Activated CD4-positive, alpha-beta T cell treated with anti-CD3 and anti-CD28 coated beads, Interleukin-2, amount 50 U/mL, for 1 hour (primary cell): ENCODE measurements around the gene EEF2.
A peak's percentile ranks its signal among the peaks of the same experiment; 100 is the strongest.

ENCODE experiments used
- DNase-seq: peaks from one replicate; pipeline ENCODE4 v3.0.0-alpha.2; 2020

The EEF2 gene

GRCh38 chr19:3983936-3984583, 1.2 kb downstream of the EEF2 start:
- no peak for DNase-seq

DNA sequence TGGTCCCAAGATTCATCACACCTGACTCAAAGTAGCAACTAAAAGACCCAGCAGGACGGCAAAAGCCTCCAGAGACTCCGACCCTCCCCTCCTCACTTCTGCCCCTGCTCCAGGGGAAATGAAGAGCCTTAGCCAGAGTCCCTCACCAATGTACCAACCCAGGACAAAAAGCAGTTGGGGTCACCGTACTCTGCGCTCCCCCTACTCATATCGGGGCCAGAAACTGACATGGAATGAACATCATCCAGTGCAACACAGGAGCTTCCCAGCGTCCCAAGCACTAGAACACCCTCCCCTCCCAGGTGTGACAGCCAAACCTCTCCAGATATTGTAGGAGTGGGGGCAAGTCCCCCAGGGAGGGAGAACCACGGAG, 1.7 kb downstream of the EEF2 start:
- no peak for DNase-seq

DNA sequence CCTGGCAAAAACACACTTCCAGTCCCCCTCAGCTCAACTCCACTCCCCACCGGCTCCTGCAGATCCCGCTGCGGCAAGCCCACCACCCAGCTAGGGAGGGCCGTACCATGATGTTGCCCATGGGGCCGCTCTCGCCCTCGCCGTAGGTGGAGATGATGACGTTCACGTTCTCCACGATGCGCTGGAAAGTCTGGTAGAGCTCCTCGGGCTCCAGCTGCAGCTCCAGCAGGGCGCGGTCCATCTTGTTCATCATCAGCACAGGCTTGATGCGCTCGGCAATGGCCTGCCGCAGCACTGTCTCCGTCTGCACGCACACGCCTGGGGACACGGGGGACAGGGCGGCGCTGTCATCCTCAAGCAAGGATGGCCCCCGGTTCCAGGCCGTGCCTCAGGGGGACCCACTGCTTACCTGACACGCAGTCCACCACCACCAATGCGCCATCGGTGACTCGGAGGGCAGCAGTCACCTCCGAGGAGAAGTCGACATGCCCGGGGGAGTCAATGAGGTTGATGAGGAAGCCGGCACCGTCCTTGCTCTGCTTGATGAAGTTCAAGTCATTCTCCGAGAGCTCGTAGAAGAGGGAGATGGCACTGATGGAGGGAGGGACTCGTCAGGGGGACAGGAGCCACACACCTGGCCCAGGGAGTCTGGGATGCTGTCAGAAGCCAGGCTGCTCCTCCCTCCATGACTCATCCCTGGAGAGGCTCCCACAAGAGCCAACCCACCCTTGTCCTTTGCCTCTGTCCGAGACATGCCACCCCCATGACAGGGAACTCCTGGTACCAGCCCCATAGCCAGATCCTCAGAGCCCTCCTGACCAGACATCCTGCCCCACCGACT, 2.3 kb downstream of the EEF2 start:
- DNase-seq, result no peak

DNA sequence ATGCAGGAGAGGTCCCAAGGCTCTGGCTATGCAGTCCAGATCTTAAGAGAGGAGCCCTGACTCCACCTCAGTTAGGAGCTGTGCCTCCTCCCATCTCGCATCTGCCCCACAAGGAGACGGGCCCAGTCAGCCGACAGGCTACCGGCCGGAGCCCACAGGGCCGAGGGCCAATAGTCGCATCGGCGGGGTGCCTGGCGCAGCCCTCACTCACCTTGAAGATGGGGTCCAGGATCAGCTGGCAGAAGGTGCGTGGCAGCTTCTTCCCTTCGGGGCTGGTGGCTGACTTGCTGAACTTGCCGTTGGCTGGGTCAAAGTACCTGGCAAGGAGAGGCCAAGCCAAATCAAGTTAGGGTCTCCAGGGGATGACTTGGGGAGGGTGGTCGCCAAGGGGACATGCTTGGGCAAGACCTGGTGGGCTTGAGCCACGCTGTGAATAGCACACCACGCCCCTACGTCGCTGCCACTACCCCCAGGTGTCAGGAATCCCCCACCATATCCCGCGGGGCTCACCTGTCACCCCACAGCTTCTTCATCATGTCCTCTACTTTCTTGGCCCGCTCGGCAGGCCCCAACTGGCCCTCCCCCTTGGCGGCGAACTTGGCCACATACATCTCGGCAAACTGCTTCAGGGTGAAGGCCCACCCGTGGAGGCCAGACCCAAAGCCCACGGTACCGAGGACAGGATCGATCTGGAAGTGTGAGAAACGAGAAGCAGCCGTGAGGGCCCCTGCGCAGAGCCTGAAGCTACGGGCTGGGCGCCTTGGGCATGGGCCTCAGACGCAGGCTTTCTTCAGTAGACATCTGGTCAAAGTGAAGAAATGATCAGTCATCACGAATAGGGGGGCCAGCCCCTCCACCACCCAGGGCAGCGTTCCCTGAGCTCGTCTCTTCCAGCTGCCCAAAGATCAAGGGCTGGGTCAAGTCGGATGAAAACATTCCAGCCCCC, 3.3 kb downstream of the EEF2 start:
- no peak for DNase-seq

DNA sequence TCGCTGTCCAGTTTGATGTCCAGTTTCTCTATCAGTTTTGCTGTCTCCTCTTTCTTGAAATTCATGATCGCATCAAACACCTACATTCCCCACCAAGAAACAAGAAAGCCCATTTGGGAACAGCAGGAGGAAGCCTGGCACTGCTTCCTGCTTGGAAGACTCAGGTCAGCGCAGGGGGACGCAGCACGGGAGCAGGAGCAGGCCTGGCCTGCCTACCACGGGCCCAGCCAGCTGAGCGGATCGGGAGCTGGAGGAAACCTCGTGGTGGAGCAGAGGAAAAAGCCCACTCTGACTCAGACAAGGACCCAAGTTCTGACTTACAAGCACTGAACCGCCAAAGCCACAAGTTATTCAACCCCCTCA, 3.9 kb downstream of the EEF2 start:
- DNase-seq, result no peak

- DNase-seq, result no peak
Measured at GRCh38 chr19:3980353-3981251, 4.7 kb downstream of the EEF2 start.

GRCh38 chr19:3979674-3980352, 5.5 kb downstream of the EEF2 start:
- DNase-seq, result no peak

DNA sequence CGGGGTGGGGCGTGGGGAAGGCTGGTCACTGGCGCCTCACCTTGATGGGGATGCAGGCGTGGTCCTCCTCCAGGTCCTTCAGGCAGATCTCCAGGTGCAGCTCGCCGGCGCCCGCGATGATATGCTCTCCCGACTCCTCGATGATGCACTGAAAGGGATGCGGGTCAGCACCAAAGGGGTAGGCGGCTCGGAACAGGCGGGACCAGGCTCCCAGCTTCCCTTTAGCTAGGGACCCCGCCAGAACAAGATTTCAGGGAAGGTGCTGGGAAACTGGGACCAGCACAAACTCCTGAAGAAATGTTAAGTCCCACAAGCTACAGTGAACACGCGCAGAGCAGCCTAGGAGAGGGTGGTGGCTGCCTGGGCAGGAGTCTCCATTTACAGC, 6.0 kb downstream of the EEF2 start:
- no peak for DNase-seq

GRCh38 chr19:3978145-3978544, 7.1 kb downstream of the EEF2 start:
- no peak for DNase-seq

- no peak for DNase-seq
Measured at GRCh38 chr19:3977242-3978143, 7.8 kb downstream of the EEF2 start.

GRCh38 chr19:3976495-3977241, 8.6 kb downstream of the EEF2 start:
- DNase-seq, result no peak

- DNase-seq, result no peak
Measured at GRCh38 chr19:3975637-3976087, 9.6 kb downstream of the EEF2 start.

- DNase-seq, result no peak
Measured at GRCh38 chr19:3975144-3975543, 10.1 kb downstream of the EEF2 start.

DNA sequence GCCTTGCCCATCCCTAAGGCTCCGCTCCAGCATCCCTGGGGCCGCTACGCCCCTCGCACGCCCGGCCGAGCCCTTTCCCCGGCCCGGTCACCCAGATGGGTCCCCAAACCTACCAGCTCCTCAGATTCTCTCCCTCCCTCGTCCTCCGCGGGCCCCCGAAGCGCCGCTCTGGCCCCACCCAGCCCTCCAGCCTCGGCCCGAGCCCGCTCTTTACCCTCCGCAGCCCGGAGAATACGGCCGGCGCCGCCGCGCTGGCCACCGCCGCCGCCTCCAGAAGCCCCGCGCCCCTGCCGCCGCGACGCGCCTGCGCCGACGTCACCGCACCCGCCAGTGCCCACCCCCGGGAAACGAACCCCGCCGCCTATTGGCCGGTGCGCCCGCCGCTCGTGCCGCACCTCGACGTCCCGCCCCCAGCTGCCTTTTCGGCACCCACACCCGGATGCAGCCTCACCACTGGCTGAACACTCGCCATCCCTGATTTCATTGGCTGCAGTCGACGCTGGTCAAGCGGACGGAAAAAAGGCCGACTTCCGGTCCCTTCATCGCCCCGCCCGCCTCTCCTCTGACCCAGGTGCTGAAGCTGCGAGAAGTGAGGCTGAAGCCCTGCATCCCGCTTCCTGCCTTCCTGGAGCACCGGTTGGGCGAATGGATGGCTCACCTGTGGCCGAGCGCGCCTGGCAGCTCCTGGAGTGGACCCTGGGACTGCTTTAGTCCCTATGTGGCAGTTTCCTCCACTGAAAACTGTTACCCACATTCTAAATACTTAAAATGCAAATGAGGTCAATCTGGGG, 14.3 kb downstream of the EEF2 start, which contains the start of gene DAPK3:
Gene DAPK3 (minus strand): TSS at position 292 of the 791 bp plus-strand sequence. CDS start 1,364 bp downstream, outside the sequence.
- DNase-seq, result peak; percentile 89

DNA sequence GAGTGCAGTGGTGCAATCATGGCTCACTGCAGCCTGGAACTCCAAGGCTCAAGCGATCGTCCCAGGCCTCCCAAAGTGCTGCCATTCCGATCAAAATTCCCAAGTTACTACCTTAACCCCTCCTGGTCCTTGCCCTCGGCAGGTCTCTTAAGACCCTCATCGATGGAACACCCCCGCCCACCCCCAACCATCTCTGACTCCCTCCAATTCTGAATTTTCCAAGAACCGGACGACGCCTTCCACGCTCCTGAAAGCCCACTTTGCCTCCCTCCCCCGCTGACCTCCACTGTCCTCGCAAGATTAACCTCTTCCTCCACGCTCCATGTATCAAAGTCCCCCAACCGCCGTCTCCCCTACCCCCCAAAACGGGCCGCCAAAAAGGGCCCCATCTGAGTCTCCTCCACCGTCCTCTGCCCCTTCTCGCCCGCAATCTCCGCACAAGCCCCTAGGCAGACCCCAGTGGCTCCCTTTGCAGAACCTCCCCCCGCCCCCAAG, 14.9 kb downstream of the EEF2 start:
- DNase-seq, result no peak

DNA sequence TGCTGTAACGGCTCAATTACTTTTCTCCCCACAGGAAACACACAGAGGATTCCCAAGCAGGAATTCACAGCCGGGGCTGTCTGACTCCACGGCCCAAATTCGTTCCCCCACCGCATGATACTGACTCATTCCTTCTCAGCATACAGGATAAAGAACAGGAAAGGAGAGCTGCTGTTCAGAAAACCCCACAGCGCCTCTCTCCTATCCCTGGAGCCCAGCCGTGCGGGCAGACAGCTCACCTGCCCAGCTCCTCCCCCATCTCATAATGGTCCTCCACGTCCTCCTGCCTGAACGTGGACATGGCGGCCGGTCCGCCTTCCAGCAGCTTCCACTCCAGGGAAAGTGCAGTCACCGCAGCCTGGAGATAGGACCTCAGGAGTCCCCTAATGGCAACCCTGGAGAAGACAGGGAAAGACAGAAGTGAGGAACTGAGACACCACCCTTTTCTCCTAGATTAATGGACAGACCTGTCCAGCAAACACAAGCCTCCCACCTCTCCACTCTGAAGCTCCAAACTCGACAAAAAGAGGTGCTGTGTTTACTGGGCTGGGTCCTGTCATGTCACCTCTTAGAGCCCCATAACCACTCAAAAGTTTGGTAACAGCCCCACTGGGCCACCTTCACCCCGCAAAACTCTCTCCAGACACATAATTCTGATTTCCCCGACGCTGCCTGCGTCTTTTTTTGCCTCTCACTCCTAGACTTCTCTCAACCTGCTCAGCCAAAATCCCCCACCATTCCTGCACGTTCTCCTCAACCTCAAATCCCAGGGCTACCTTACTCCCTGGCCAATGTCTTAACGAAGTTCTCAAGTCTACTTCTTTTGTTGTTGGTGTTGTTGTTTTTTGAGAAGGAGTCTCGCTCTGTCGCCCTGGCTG, 15.6 kb downstream of the EEF2 start:
- DNase-seq, result no peak

DNA sequence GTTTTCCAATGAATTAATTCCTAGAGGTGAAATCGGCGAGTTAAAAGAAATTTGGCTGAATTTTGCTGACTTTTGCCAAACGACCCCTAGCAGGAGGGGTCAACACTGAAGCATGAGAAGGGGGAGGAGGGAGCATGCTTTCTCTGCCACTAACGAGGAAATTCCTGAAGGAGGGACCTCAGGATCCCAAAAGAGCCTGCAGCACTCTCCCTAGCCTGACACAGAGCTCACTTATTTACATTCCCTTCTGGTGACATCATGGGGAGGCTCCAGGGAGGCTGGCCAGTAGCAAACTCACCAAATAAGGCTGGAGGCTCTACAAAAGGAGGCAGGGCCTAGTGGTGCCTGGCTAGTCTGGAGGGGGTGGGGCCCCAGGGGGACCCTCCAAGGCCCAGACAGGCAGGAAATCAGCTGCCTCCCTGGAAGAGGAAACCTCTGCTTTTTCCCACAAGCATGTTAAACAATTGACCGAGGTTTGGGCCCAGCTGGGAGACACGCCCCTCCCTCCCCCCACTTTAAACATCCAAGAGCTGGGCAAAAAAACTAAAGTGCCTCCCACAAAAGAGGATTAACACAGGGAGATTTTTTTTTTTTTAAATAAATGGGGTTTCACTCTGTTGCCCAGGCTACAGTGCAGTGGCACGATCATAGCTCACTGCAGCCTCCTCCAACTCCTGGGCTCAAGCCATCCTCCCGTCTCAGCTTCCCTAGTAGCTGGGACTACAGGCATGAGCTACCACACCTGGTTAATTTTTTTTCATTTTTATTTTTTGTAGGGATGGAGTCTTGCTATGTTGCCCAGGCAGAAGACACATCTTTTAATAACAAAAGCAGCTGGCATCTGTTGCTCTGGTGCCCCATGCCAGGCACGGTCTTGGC, 16.5 kb downstream of the EEF2 start:
- DNase-seq, result no peak
